ENCODE data around the gene ODR4.

- TF ChIP-seq, protein P1, sequence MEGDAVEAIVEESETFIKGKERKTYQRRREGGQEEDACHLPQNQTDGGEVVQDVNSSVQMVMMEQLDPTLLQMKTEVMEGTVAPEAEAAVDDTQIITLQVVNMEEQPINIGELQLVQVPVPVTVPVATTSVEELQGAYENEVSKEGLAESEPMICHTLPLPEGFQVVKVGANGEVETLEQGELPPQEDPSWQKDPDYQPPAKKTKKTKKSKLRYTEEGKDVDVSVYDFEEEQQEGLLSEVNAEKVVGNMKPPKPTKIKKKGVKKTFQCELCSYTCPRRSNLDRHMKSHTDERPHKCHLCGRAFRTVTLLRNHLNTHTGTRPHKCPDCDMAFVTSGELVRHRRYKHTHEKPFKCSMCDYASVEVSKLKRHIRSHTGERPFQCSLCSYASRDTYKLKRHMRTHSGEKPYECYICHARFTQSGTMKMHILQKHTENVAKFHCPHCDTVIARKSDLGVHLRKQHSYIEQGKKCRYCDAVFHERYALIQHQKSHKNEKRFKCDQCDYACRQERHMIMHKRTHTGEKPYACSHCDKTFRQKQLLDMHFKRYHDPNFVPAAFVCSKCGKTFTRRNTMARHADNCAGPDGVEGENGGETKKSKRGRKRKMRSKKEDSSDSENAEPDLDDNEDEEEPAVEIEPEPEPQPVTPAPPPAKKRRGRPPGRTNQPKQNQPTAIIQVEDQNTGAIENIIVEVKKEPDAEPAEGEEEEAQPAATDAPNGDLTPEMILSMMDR (IDR thresholded peaks at IDR 0.05; ENCODE audit: low read depth, low read length, missing input control) = no peak
- TF ChIP-seq TAF1 (conservative IDR thresholded peaks at IDR 0.05) = no peak
- no peak for TF ChIP-seq JUND (IDR thresholded peaks at IDR 0.05)
- no peak for TF ChIP-seq YY1 (IDR thresholded peaks at IDR 0.05)
- TF ChIP-seq, protein P2, sequence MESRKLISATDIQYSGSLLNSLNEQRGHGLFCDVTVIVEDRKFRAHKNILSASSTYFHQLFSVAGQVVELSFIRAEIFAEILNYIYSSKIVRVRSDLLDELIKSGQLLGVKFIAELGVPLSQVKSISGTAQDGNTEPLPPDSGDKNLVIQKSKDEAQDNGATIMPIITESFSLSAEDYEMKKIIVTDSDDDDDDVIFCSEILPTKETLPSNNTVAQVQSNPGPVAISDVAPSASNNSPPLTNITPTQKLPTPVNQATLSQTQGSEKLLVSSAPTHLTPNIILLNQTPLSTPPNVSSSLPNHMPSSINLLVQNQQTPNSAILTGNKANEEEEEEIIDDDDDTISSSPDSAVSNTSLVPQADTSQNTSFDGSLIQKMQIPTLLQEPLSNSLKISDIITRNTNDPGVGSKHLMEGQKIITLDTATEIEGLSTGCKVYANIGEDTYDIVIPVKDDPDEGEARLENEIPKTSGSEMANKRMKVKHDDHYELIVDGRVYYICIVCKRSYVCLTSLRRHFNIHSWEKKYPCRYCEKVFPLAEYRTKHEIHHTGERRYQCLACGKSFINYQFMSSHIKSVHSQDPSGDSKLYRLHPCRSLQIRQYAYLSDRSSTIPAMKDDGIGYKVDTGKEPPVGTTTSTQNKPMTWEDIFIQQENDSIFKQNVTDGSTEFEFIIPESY (IDR thresholded peaks at IDR 0.05) = no peak
- TF ChIP-seq, protein P3, sequence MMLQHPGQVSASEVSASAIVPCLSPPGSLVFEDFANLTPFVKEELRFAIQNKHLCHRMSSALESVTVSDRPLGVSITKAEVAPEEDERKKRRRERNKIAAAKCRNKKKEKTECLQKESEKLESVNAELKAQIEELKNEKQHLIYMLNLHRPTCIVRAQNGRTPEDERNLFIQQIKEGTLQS (IDR thresholded peaks at IDR 0.05) = no peak
- TF ChIP-seq GABPA (IDR thresholded peaks at IDR 0.05 in 1 of 2, conservative IDR thresholded peaks at IDR 0.05 in 1 of 2) = no peak
- TF ChIP-seq RXRA (IDR thresholded peaks at IDR 0.05) = no peak
- no peak for TF ChIP-seq EGR1 (IDR thresholded peaks at IDR 0.05; ENCODE audit: low read depth in 2 of 2)
- TF ChIP-seq FOXA2 (IDR thresholded peaks at IDR 0.05) = no peak
- TF ChIP-seq, protein P4, sequence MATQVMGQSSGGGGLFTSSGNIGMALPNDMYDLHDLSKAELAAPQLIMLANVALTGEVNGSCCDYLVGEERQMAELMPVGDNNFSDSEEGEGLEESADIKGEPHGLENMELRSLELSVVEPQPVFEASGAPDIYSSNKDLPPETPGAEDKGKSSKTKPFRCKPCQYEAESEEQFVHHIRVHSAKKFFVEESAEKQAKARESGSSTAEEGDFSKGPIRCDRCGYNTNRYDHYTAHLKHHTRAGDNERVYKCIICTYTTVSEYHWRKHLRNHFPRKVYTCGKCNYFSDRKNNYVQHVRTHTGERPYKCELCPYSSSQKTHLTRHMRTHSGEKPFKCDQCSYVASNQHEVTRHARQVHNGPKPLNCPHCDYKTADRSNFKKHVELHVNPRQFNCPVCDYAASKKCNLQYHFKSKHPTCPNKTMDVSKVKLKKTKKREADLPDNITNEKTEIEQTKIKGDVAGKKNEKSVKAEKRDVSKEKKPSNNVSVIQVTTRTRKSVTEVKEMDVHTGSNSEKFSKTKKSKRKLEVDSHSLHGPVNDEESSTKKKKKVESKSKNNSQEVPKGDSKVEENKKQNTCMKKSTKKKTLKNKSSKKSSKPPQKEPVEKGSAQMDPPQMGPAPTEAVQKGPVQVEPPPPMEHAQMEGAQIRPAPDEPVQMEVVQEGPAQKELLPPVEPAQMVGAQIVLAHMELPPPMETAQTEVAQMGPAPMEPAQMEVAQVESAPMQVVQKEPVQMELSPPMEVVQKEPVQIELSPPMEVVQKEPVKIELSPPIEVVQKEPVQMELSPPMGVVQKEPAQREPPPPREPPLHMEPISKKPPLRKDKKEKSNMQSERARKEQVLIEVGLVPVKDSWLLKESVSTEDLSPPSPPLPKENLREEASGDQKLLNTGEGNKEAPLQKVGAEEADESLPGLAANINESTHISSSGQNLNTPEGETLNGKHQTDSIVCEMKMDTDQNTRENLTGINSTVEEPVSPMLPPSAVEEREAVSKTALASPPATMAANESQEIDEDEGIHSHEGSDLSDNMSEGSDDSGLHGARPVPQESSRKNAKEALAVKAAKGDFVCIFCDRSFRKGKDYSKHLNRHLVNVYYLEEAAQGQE (IDR thresholded peaks at IDR 0.05) = no peak
Observed at GRCh38 chr1:186440584-186440983, 64.9 kb downstream of the ODR4 start.

Measured in liver (tissue), 3 donors.